HCT116 (cell line): ENCODE data around the gene ALB. TPM values are rescaled to one million over a fixed set of nuclear protein-coding genes. Genes with fewer than 3 reads are reported as not detected.

Experiments used
- ATAC-seq: fragments of 200-7000 bp; cut with Tn5 transposase; 2 replicates; pipeline ENCODE4 v1.9.1; 2020; ENCODE audit warnings: mild to moderate bottlenecking, moderate library complexity
- BruUV-seq: library from RNA; stranded (reverse); fragments of 400-500 nt; replicated peaks from 2 replicates; lab custom pipeline; 2021; lab: Mats Ljungman, UMichigan
- CTCF ChIA-PET: fragments of 300-600 bp; sonication (Branson Sonifier 250); formaldehyde crosslinking; loops from one replicate; lab custom pipeline; 2021; ENCODE audit warnings: antibody characterized with exemption; lab: Charles Lee
- POLR2A ChIA-PET: fragments of 300-600, 350-600 bp; sonication (Branson Sonifier 250); formaldehyde crosslinking; loops from one replicate; lab custom pipeline; 2021; ENCODE audit warnings: antibody characterized with exemption; lab: Charles Lee
- RAD21 ChIA-PET, 2 experiments: fragments of 300-600 bp; sonication (Branson Sonifier 250); formaldehyde crosslinking; loops; one replicate each; lab custom pipeline; 2023; ENCODE audit warnings: low total read pairs in 2 of 2; ENCODE audit not compliant: uncharacterized antibody in 2 of 2, unreplicated experiment in 2 of 2, low non-redundant PET in 1 of 2; lab: Charles Lee
- DNase-seq: peaks from one replicate; pipeline ENCODE4 v3.0.0-alpha.2; 2010; ENCODE audit warnings: low read depth, low spot score
- H2AFZ ChIP-seq: fragments of 200-600 bp; shearing (Covaris generic), sonication (generic); 2 replicates; pipeline ENCODE4 v1.6.1; 2017; ENCODE audit warnings: low read depth, mixed run types, mixed read lengths, antibody characterized with exemption, low read length; ENCODE audit not compliant: poor library complexity, severe bottlenecking
- H3K27ac ChIP-seq: 2 replicates; pipeline ENCODE4 v1.5.1; 2012; ENCODE audit warnings: low read depth, low read length
- H3K27me3 ChIP-seq: fragments of 200-600 bp; sonication (generic); 2 replicates; pipeline ENCODE4 v1.6.1; 2016; ENCODE audit warnings: mixed run types, low read length, mixed read lengths; ENCODE audit not compliant: insufficient read depth
- H3K36me3 ChIP-seq, 2 experiments: fragments of 200-500 bp in 1 of 2; fragments of 200-600 bp in 1 of 2; sonication (Bioruptor generic) in 1 of 2; sonication (generic) in 1 of 2; 2 replicates each; pipeline versions ENCODE4 v1.5.1 to v1.6.1; 2014 to 2016; ENCODE audit warnings: low read length in 2 of 2, inconsistent platforms in 1 of 2, mixed read lengths in 1 of 2, mixed run types in 1 of 2; ENCODE audit not compliant: insufficient read depth in 2 of 2, control insufficient read depth in 1 of 2
- H3K4me1 ChIP-seq, 2 experiments: fragments of 200-600 bp in 1 of 2; sonication (generic) in 1 of 2; 2 replicates each; pipeline versions ENCODE4 v1.5.1 to v1.6.1; 2012 to 2017; ENCODE audit warnings: low read length in 2 of 2, inconsistent platforms in 1 of 2, mild to moderate bottlenecking in 1 of 2, mixed read lengths in 1 of 2, mixed run types in 1 of 2, moderate library complexity in 1 of 2; ENCODE audit not compliant: insufficient read depth in 2 of 2, control insufficient read depth in 1 of 2
- H3K4me2 ChIP-seq: fragments of 200-600 bp; sonication (generic); 2 replicates; pipeline ENCODE4 v1.6.1; 2017; ENCODE audit warnings: mixed run types, low read length, mixed read lengths
- H3K4me3 ChIP-seq, 2 experiments: fragments of 200-600 bp in 1 of 2; sonication (generic) in 1 of 2; replicated peaks in 1 of 2; 2 replicates each; pipeline ENCODE4 v1.5.1; 2011 to 2016; ENCODE audit warnings: low read length in 2 of 2, control low read depth in 1 of 2, low read depth in 1 of 2, mild to moderate bottlenecking in 1 of 2, mixed read lengths in 1 of 2, mixed run types in 1 of 2
- H3K79me2 ChIP-seq: fragments of 200-600 bp; sonication (generic); 2 replicates; pipeline ENCODE4 v1.6.1; 2017; ENCODE audit warnings: mild to moderate bottlenecking, mixed run types, low read length, moderate library complexity, mixed read lengths; ENCODE audit not compliant: insufficient read depth
- H3K9ac ChIP-seq: fragments of 200-600 bp; sonication (generic); 2 replicates; pipeline ENCODE4 v1.6.1; 2016; ENCODE audit warnings: low read length, mixed read lengths
- H3K9me2 ChIP-seq: fragments of 200-600 bp; sonication (generic), shearing (Covaris generic); 2 replicates; pipeline ENCODE4 v1.6.1; 2017; ENCODE audit warnings: mixed run types, mild to moderate bottlenecking, moderate library complexity; ENCODE audit not compliant: insufficient read depth
- H3K9me3 ChIP-seq, 2 experiments: fragments of 200-500 bp in 1 of 2; fragments of 200-600 bp in 1 of 2; sonication (Bioruptor generic) in 1 of 2; sonication (generic) in 1 of 2; 2 replicates each; pipeline ENCODE4 v1.6.1; 2014 to 2017; ENCODE audit warnings: low read length in 2 of 2, mixed read lengths in 2 of 2, inconsistent platforms in 1 of 2, low read depth in 1 of 2, mild to moderate bottlenecking in 1 of 2, mixed run types in 1 of 2, moderate library complexity in 1 of 2; ENCODE audit not compliant: control insufficient read depth in 1 of 2, insufficient read depth in 1 of 2
- H4K20me1 ChIP-seq: fragments of 200-600 bp; sonication (generic), shearing (Covaris generic); 2 replicates; pipeline ENCODE4 v1.6.1; 2017; ENCODE audit warnings: mixed run types, mild to moderate bottlenecking, moderate library complexity; ENCODE audit not compliant: insufficient read depth
- ATF3 ChIP-seq: IDR thresholded peaks from 2 replicates; pipeline ENCODE4 v1.6.1; 2012
- CBX3 ChIP-seq: IDR thresholded peaks from 2 replicates; pipeline ENCODE4 v1.6.1; 2012; ENCODE audit warnings: low read depth
- CTCF ChIP-seq, 3 experiments: fragments of 200-600 bp in 1 of 3; sonication (generic) in 1 of 3; IDR thresholded peaks in 2 of 3; conservative IDR thresholded peaks in 1 of 3; 2 replicates each; pipeline ENCODE4 v1.5.1; 2012 to 2017; ENCODE audit warnings: low read depth in 2 of 3, low read length in 2 of 3, antibody characterized with exemption in 1 of 3, borderline replicate concordance in 1 of 3, control low read depth in 1 of 3, mild to moderate bottlenecking in 1 of 3, mixed read lengths in 1 of 3, mixed run types in 1 of 3, moderate library complexity in 1 of 3; ENCODE audit not compliant: insufficient read depth in 1 of 3
- EZH2phosphoT487 ChIP-seq: fragments of 200-600 bp; IDR thresholded peaks from 2 replicates; pipeline ENCODE4 v1.6.1; 2018; ENCODE audit warnings: antibody characterized with exemption, borderline replicate concordance
- FOSL1 ChIP-seq: IDR thresholded peaks from 2 replicates; pipeline ENCODE4 v1.6.1; 2012; ENCODE audit warnings: low read depth
- JUND ChIP-seq: IDR thresholded peaks from 2 replicates; pipeline ENCODE4 v1.6.1; 2012
- MAX ChIP-seq: IDR thresholded peaks from 2 replicates; pipeline ENCODE4 v1.6.1; 2012
- POLR2A ChIP-seq: IDR thresholded peaks from 2 replicates; pipeline ENCODE4 v1.7.0; 2011; ENCODE audit warnings: borderline replicate concordance; ENCODE audit not compliant: insufficient read depth, insufficient read length; ENCODE audit errors: extremely low read depth
- POLR2AphosphoS5 ChIP-seq: IDR thresholded peaks from 2 replicates; pipeline ENCODE4 v1.6.1; 2011; ENCODE audit warnings: mild to moderate bottlenecking, low read depth, low read length, moderate library complexity
- REST ChIP-seq: IDR thresholded peaks from 2 replicates; pipeline ENCODE4 v1.6.1; 2012; ENCODE audit warnings: low read depth
- SIN3A ChIP-seq: IDR thresholded peaks from 2 replicates; pipeline ENCODE4 v1.6.1; 2012; ENCODE audit warnings: low read depth
- SP1 ChIP-seq: IDR thresholded peaks from 2 replicates; pipeline ENCODE4 v1.6.1; 2012; ENCODE audit warnings: low read depth
- SRF ChIP-seq: IDR thresholded peaks from 2 replicates; pipeline ENCODE4 v1.6.1; 2012; ENCODE audit warnings: low read depth
- ZNF274 ChIP-seq: fragments of 200-500 bp; sonication (Bioruptor generic); IDR thresholded peaks from 2 replicates; pipeline ENCODE4 v1.6.1; 2014; ENCODE audit warnings: mild to moderate bottlenecking, low read depth, low read length, inconsistent platforms
- intact Hi-C: fragments of 100-400 bp; cut with micrococcal nuclease; formaldehyde crosslinking; loops from 2 replicates; pipeline ENCODE4 v1.10.0; 2022
- total RNA-seq: library from RNA; stranded (reverse); gene quantifications from one replicate; pipeline ENCODE4 v1.2.1, GENCODE V29; 2021; ENCODE audit not compliant: unreplicated experiment

The ALB gene
- total RNA-seq, 1 experiment from 2014 or later = 26.7 TPM

GRCh38 chr4:73410916-73411730, 7.0 kb downstream of the ALB start:
- ChIA-PET RAD21 (no interaction called here), CTCF (no interaction called here), POLR2A (no interaction called here)
- Histone ChIP-seq H3K4me2 (no peak overlapping the region), H2AFZ (no peak overlapping the region), H3K4me3 (no peak overlapping the region), H3K36me3 (no peaks in the 10 kb centered on the region), H3K79me2 (no peaks in the 10 kb centered on the region), H3K4me1 (no peaks in the 10 kb centered on the region), H3K27me3 (no peaks in the 10 kb centered on the region), H4K20me1 (no peaks in the 10 kb centered on the region), H3K9me3 (no peaks in the 10 kb centered on the region), H3K27ac (no peak overlapping the region), H3K9ac (no peak overlapping the region), H3K9me2 (no peaks in the 10 kb centered on the region)
- no TSS peak for BruUV-seq
- intact Hi-C loops = no loop called here
- TF ChIP-seq ATF3 (no peak), SP1 (no peak), JUND (no peak)
- ATAC-seq (no peak), DNase-seq (no peak)

- CTCF ChIA-PET = no interaction called here
- TF ChIP-seq REST = no peak
- TF ChIP-seq ZNF274 = no peak
- no peak for TF ChIP-seq POLR2A
- TF ChIP-seq CBX3 = no peak
- TF ChIP-seq MAX = no peak
- no peak for TF ChIP-seq SRF
- no peak for TF ChIP-seq EZH2phosphoT487
- no peak for TF ChIP-seq FOSL1
- TF ChIP-seq SIN3A = no peak
- no peak for TF ChIP-seq CTCF (IDR thresholded peaks at IDR 0.05 in 2 of 3, conservative IDR thresholded peaks at IDR 0.05 in 1 of 3; ENCODE audit: borderline replicate concordance in 1 of 3, insufficient read depth in 1 of 3, low read depth in 2 of 3, low read length in 2 of 3)
- no peak for TF ChIP-seq POLR2AphosphoS5
These were observed 7.8 kb downstream of the ALB start for GRCh38 chr4:73411731-73412414.

More at GRCh38 chr4:73411731-73412414, 7.8 kb downstream of the ALB start:
- Histone ChIP-seq H3K79me2 (no peaks in the 10 kb centered on the region), H2AFZ (no peak overlapping the region), H4K20me1 (no peaks in the 10 kb centered on the region), H3K4me2 (no peak overlapping the region), H3K4me3 (no peak overlapping the region), H3K9me3 (no peaks in the 10 kb centered on the region), H3K9me2 (no peaks in the 10 kb centered on the region), H3K9ac (no peak overlapping the region), H3K36me3 (no peaks in the 10 kb centered on the region), H3K27me3 (no peaks in the 10 kb centered on the region), H3K27ac (no peak overlapping the region), H3K4me1 (no peaks in the 10 kb centered on the region)
- no peak for DNase-seq
- BruUV-seq = no TSS peak
- no peak for ATAC-seq
- ChIA-PET RAD21 (no interaction called here), POLR2A (no interaction called here)
- intact Hi-C loops = no loop called here
